DOHH2 (cell line): ENCODE measurements around the gene KCTD5.

ENCODE experiments used
- CTCF ChIP-seq: fragments of 200-600 bp; sonication (generic); IDR thresholded peaks from one replicate; pipeline ENCODE4 v1.5.1; 2014; ENCODE audit warnings: antibody characterized with exemption, mild to moderate bottlenecking, low read depth, low read length; ENCODE audit not compliant: poor library complexity, severe bottlenecking
- EZH2phosphoT487 ChIP-seq: fragments of 200-600 bp; sonication (generic); IDR thresholded peaks from 2 replicates; pipeline ENCODE4 v1.6.1; 2017; ENCODE audit warnings: borderline replicate concordance, mild to moderate bottlenecking, antibody characterized with exemption, low read length, moderate library complexity, mixed read lengths

- TF ChIP-seq CTCF (no peak), EZH2phosphoT487 (no peak)
Observed at GRCh38 chr16:2701272-2701671, 18.9 kb downstream of the KCTD5 start.
